T follicular helper cell (primary cell): ENCODE results near the gene CMTM7.
A peak's percentile ranks its signal among the peaks of the same experiment; 100 is the strongest.
"Not testable (repeated sequence)": the region's sequence is repeated elsewhere in the genome, so short reads cannot be mapped to it uniquely, and the experiment has no call there.

Experiments
- DNase-seq: peaks from one replicate; pipeline ENCODE4 v3.0.0-alpha.2; 2020; ENCODE audit warnings: low read depth

Gene CMTM7

GRCh38 chr3:32436816-32437189 lies 45.1 kb downstream of the CMTM7 start:
- no peak for DNase-seq

DNA sequence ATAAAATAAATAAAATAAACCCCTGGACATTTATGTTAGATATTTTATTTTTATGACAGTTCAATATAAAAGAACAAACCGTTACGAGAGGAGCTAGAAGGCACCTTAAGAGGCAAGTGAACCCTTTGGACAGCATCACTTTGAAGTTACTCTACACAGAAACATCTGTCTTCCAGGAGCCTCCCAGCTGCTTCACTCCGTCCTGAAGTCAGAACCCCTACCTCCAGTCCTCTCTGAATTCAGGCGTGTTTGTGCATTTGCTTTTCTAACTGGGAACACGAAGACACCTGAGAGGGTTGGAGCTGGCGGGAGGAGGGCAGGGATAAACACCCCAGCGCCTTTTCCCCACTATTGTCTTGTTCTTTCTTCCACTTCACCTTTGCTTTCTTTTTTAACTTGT lies 46.2 kb downstream of the CMTM7 start:
- no peak for DNase-seq

GRCh38 chr3:32438596-32439344 lies 47.1 kb downstream of the CMTM7 start:
- DNase-seq: no peak

DNA sequence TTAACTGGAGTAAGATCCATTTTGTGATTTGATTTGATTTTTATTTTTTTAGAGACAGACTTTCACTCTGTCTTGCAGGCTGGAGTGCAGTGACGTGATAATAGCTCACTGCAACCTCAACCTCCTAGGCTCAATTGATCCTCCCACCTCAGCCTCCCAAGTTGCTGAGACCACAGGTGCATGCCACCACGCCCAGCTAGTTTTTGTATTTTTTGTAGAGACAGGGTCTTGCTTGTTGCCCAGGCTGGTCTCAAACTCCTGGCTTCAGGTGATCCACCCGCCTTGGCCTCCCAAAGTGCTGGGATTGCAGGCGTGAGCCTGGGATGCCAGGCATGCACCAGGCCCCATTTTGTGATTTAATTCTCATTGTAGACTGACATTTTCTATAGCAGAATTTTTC lies 47.8 kb downstream of the CMTM7 start:
- not testable (repeated sequence) for DNase-seq

- DNase-seq: no peak
These were observed 49.1 kb downstream of the CMTM7 start for GRCh38 chr3:32440611-32441350.

GRCh38 chr3:32442766-32443165 lies 51.1 kb downstream of the CMTM7 start:
- no peak for DNase-seq

- no peak for DNase-seq
These were observed 51.8 kb downstream of the CMTM7 start for GRCh38 chr3:32443478-32443877.

GRCh38 chr3:32447865-32448400 lies 56.3 kb downstream of the CMTM7 start:
- no peak for DNase-seq

DNA sequence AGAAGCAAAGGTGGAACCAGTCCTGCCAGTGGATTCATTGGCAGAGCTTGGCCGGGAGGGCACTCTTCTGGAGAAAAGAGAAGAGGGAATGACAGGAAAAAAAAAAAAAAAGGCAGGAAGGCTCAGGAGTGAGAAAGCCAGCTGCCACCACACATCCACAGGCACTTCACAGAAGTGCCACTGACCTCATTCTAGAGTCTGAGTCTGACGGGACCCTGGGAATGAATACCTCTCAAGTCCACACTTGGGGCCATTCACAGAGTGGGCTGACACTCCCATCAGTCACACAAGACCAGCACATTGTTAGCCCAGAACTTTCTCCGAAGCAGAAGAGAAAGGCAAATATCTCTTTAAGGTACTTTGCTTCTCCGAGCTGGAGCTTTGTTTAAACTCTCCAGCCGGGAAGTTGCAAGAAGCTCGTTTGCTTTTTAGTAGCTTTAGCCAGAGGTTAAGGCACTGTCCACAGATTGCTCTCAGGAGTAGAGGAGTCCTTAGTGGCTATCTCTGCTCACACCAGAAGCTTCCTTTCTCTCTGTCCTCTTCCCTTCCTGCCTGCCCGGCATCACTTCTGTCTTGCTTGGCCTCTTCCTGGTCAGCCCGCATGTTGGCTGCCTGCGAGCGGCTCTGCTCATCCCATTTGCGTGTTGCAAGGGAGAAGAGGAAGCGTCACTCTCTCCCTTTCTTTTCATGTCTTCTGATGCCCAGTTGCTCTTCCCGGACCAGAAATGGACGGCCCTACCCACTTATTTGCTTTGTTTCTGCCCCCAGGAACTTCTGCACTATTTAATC lies 57.2 kb downstream of the CMTM7 start:
- no peak for DNase-seq

GRCh38 chr3:32449691-32450090 lies 58.0 kb downstream of the CMTM7 start:
- no peak for DNase-seq

- DNase-seq: no peak
These were observed 58.8 kb downstream of the CMTM7 start for GRCh38 chr3:32450426-32450825.

DNA sequence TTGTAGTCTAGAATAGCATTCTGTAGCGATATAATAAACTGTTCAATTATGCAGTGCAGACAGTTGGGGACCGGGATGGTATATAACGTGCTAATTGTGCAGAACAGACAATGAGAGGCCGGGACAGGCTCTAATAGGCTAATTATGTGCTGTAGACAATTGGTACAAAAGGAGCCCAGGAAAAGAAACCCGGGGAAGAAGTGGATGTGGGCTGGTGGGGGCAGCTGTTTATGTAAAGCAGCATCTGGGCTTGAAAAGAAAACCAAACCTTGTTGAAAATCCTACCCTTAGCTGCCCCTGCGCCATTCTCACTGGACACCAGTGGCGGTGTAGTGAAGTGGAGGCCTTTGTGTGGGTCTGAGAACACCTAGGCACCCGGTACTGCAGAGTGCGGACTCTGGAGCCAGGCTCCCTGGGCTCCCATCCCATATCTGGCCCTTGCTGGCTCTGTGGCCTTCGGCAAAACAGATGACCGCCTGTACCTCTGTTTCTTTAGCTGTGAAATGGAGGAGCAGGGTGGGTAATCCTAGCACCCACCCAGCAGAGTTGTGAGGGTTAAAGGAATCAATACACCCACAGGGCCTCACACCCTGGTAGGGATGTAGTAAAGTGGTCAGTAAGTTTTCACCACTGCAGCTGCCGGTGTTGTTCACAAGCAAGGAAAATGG lies 59.5 kb downstream of the CMTM7 start:
- no peak for DNase-seq

GRCh38 chr3:32452009-32452408 lies 60.4 kb downstream of the CMTM7 start:
- no peak for DNase-seq

GRCh38 chr3:32453346-32453745 lies 61.7 kb downstream of the CMTM7 start:
- DNase-seq: no peak

DNA sequence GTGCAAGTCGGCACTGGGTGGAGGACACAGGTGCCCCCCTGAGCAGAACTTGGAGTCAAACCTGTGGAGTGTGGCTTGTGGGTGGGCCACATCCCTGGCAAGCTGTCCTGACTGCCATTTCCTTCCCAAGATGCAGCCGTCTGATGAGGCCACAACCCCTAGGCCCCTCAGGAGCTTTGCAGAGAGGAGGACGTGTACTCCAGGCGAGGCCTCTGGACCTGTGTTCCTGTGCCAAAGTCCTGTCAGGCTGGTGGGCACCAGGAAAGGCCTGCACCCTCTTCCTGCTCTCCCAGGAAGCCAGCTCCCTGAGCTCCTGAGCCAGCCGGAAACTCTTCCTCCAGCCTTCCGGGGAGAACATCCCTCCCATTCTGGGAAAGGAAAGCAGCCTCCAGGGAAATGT lies 62.5 kb downstream of the CMTM7 start:
- DNase-seq: no peak

- no peak for DNase-seq
These were observed 63.3 kb downstream of the CMTM7 start for GRCh38 chr3:32454731-32455608.

DNA sequence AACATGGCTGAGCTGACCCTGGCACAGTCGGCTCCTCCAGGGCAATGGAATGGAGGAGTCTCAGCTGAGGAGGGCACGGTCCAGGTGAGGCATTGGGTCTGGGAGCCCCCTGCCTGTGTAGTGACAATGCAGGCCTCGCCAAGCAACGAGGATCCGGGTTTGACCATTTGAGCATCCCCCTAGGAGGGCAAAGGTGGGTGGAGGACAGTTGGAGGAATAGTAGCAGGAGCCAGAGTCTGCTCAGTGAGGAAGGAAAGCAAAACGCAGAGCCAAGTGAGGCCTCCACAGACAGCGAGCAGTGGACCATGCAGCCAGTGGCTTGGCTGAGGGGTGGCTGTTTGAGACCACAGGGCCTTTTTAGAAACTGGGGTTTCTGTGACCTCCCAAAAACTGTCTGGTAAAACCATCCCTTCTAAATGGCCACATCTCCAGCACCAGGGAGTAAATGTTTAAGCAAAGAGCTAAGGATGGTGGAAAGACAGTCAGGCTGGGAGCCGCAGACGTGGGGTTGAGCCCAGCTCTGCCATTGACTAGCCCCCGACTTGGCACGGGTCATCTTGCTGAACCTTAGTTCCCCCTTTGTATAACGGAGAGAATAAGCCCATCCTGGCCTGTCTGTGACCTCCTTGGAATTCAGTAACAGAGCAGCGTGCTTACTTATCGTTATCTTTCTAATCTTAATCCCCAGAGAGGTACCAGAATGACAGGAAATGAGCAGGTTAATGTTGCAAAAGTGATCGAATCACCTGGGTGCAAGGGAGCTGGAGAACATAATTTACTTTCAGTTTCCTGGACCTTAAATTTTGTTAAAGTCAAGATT lies 64.2 kb downstream of the CMTM7 start:
- DNase-seq: no peak

- DNase-seq: no peak
These were observed 64.9 kb downstream of the CMTM7 start for GRCh38 chr3:32456429-32457130.

DNA sequence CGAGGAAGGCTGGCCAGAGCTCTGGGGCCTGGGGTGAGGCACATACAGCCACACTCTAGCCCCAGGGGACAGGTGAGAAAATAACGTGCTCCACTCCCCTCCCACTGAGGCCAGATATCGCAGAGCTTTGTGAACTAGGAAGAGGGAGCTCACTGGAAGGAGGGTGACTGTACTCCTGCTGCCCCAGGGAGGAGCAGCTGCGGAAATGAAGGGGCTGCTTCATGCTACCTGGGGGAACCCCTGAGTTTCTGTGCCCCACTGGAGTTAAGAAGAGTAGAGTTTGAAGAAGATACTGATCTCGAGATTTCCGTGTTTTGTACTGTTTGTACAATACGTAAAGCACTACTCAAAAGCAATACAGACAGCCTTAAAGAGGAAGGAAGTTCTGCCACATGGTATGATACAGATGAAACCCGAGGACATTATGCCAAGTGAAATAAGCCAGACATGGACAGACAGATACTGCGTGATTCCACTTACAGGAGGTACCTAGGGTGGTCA lies 66.4 kb downstream of the CMTM7 start:
- peak; percentile 72 for DNase-seq
